ENCODE results near the gene DACH1.

- no peak for TF ChIP-seq CTCF (IDR thresholded peaks at IDR 0.05; ENCODE audit: extremely low read depth in 1 of 2, insufficient read depth in 1 of 2, low read depth in 1 of 2, low read length in 2 of 2)
- no peak for TF ChIP-seq MAX (IDR thresholded peaks at IDR 0.05; ENCODE audit: insufficient read depth, insufficient read length)
- no peak for TF ChIP-seq POLR2A (IDR thresholded peaks at IDR 0.05; ENCODE audit: low read depth, low read length)
- no peak for TF ChIP-seq EZH2 (IDR thresholded peaks at IDR 0.05; ENCODE audit: borderline replicate concordance, low read depth, low read length, severe bottlenecking)
- TF ChIP-seq JUN (IDR thresholded peaks at IDR 0.05; ENCODE audit: borderline replicate concordance, insufficient read depth, insufficient read length, low read depth): no peak
- TF ChIP-seq FOS (IDR thresholded peaks at IDR 0.05; ENCODE audit: borderline replicate concordance, insufficient read depth, low read length): no peak
- TF ChIP-seq POLR2AphosphoS5 (IDR thresholded peaks at IDR 0.05; ENCODE audit: insufficient read depth, low read depth, low read length): no peak
- TF ChIP-seq MYC (IDR thresholded peaks at IDR 0.05; ENCODE audit: low read depth, low read length): no peak
These were observed 406.8 kb downstream of the DACH1 start for GRCh38 chr13:71460211-71460610.

Data from endothelial cell of umbilical vein (primary cell).